Measurements from ENCODE around the gene PAQR8. TPM values are rescaled to one million over a fixed set of nuclear protein-coding genes. Genes with fewer than 3 reads are reported as not detected.
A peak's percentile ranks its signal among the peaks of the same experiment; 100 is the strongest.

Gene PAQR8
- total RNA-seq, 2 experiments from 2014 or later: 12.8 to 14.1 TPM

GRCh38 chr6:52331793-52332457, 30.0 kb upstream of the PAQR8 start:
- POLR2A ChIA-PET: no interaction called here
- no peaks in the 10 kb centered on the region for H3K27me3 Mint-ChIP-seq
- peaks cover 25% of the 10 kb centered on the region for H3K4me1 Mint-ChIP-seq
- DNase-seq: no peak
- no peak overlapping the region for H3K4me3 Mint-ChIP-seq
- no peaks in the 10 kb centered on the region for H3K36me3 Mint-ChIP-seq (ENCODE audit: low read depth)
- CTCF ChIA-PET: no interaction called here
- no peaks in the 10 kb centered on the region for H3K9me3 Mint-ChIP-seq
- H3K27ac Mint-ChIP-seq: no peak overlapping the region

DNA sequence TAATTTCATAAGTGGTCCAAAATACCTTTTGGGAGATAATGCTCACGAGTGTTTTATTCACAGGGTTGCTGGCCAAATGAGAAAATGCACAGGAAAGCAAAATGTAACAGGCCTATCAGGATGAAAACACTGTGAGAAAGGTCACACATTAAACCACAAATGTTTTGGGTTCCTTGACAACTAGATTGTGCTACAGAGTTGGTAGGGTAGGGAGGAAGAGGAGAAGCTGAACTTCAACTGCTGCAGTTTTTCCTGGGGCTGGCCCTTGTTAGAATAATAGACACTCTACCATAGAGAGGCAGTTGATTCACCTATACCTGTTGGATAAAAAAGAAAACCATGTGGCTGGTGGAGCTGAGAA, 28.1 kb upstream of the PAQR8 start:
- ChIA-PET POLR2A (interaction anchor here (1.0 to 1.8 kb wide), 4 partner anchors 28 to 57 kb away, joined by 3 to 7 read pairs (median 5); partner anchors contain the start of gene PAQR8), CTCF (interaction anchor here (1.0 to 2.1 kb wide), 3 partner anchors 24 to 64 kb away, joined by 3 to 5 read pairs (median 3); no protein-coding TSS in a partner anchor)
- H3K27ac Mint-ChIP-seq: peak overlapping the region; percentile 59
- H3K4me1 Mint-ChIP-seq: peaks cover 37% of the 10 kb centered on the region
- no peak for DNase-seq
- H3K4me3 Mint-ChIP-seq: no peak overlapping the region
- no peaks in the 10 kb centered on the region for H3K36me3 Mint-ChIP-seq (ENCODE audit: low read depth)
- H3K9me3 Mint-ChIP-seq: no peaks in the 10 kb centered on the region
- no peaks in the 10 kb centered on the region for H3K27me3 Mint-ChIP-seq

DNA sequence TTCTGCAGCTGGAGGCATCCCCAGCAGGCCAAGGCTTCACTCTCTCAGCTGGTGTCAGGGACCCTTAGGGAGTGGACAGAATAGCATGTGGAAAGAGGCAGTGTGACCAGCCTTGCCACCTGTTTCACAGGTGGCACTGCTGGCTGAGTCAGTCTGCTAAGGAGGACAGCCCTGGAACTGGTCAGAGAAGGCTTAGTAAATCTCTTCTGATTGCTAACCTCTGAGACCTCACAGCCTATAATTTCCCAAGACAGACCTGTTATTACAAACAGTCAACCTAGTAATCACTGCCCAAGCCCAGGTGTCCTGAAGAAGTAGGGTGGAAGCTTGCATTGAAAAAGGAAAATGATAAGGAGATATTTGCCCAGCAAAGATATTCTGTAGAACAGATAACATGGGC, 26.4 kb upstream of the PAQR8 start:
- POLR2A ChIA-PET: interaction anchor here (1.8 to 2.6 kb wide), 2 partner anchors 26 to 52 kb away, joined by 4 to 7 read pairs; partner anchors contain the start of gene PAQR8
- no peak for DNase-seq
- peaks cover 37% of the 10 kb centered on the region for H3K4me1 Mint-ChIP-seq
- no peak overlapping the region for H3K27ac Mint-ChIP-seq
- CTCF ChIA-PET: interaction anchor here (2.1 kb wide), 1 partner anchor 25 kb away, joined by 5 read pairs; no protein-coding TSS in a partner anchor
- H3K9me3 Mint-ChIP-seq: no peaks in the 10 kb centered on the region
- H3K36me3 Mint-ChIP-seq (ENCODE audit: low read depth): no peaks in the 10 kb centered on the region
- no peak overlapping the region for H3K4me3 Mint-ChIP-seq
- H3K27me3 Mint-ChIP-seq: no peaks in the 10 kb centered on the region

DNA sequence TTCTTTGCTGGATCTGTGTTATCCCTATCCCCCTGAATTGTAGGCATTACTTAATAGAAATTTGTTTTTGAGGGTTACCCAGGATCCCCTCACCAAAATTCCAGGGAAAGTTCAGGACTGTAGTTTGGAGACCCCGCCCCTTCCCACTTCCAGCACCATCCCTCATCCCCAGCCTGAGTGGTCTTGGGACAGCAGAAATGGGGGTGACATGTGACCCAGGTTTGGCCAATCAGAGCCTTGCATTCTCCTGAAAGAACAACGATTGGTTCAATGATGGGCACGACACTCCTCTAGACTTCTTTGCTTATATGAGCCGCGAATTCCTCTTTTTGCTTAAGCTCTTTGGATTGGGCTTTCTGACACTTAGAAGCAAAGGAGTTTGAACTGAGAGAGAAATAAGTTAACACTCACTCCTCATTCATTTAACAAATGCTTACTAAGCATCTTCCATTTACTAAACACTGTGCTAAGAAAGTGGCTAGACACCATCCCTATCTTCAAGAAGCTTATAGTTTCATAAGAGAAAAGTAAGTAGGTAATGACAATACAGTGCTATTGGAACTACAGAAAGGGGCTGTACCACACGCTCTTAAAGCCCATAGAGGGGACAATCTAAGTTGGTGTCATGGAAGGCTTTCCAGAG, 24.9 kb upstream of the PAQR8 start:
- POLR2A ChIA-PET: interaction anchor here (1.5 to 2.6 kb wide), 3 partner anchors 14 to 53 kb away, joined by 5 to 7 read pairs (median 6); partner anchors contain the start of genes MCM3 and PAQR8
- Mint-ChIP-seq H3K9me3 (no peaks in the 10 kb centered on the region), H3K4me1 (peaks cover 41% of the 10 kb centered on the region), H3K36me3 (ENCODE audit: low read depth) (no peaks in the 10 kb centered on the region), H3K27ac (no peak overlapping the region), H3K4me3 (no peak overlapping the region), H3K27me3 (no peaks in the 10 kb centered on the region)
- DNase-seq: no peak
- CTCF ChIA-PET: interaction anchor here (1.1 kb wide), 1 partner anchor 51 kb away, joined by 4 read pairs; no protein-coding TSS in a partner anchor

DNA sequence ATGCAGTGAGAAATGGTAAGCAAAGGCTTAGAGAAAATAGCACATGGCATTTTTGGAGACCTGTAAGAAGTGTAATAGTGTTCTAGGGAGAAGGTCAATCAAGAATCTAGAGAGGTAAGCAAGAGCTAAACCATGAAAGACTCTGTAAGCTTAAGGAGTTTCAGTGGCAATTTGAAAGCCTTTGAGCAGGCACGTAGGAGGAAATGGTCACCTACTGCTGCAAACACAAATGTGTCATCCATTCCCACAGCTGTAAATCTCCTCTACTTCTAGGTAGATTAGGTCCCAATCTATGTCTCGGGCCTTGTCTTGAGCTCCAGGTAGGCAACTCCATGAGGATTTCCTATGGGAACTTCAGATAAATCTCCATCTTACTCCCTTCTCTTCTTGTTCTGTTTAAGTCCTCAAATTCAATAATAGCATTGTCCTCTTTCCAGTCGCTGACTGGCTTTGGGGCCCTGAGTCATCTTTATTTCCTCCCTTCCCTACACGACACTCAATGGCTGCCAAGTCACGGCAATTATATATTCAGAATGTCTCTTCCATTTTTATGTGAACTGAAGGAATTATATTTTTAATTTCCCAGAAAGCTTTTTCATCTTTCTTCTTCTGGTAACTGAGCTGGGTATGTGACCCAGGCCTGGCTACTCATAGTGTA, 24.2 kb upstream of the PAQR8 start:
- peaks cover 40% of the 10 kb centered on the region for H3K4me1 Mint-ChIP-seq
- peak overlapping the region; percentile 49 for H3K27ac Mint-ChIP-seq
- H3K27me3 Mint-ChIP-seq: no peaks in the 10 kb centered on the region
- no peaks in the 10 kb centered on the region for H3K36me3 Mint-ChIP-seq (ENCODE audit: low read depth)
- CTCF ChIA-PET: interaction anchor here (1.1 kb wide), 1 partner anchor 52 kb away, joined by 4 read pairs; no protein-coding TSS in a partner anchor
- POLR2A ChIA-PET: interaction anchor here (1.5 to 2.6 kb wide), 3 partner anchors 13 to 54 kb away, joined by 5 to 7 read pairs (median 6); partner anchors contain the start of genes MCM3 and PAQR8
- no peaks in the 10 kb centered on the region for H3K9me3 Mint-ChIP-seq
- no peak for DNase-seq
- no peak overlapping the region for H3K4me3 Mint-ChIP-seq

GRCh38 chr6:52340603-52340880, 21.4 kb upstream of the PAQR8 start:
- ChIA-PET POLR2A (no interaction called here), CTCF (no interaction called here)
- H3K27ac Mint-ChIP-seq: no peak overlapping the region
- DNase-seq: no peak
- H3K27me3 Mint-ChIP-seq: peaks cover 2% of the 10 kb centered on the region
- H3K4me1 Mint-ChIP-seq: peaks cover 26% of the 10 kb centered on the region
- no peaks in the 10 kb centered on the region for H3K9me3 Mint-ChIP-seq
- H3K36me3 Mint-ChIP-seq (ENCODE audit: low read depth): no peaks in the 10 kb centered on the region
- H3K4me3 Mint-ChIP-seq: no peak overlapping the region

DNA sequence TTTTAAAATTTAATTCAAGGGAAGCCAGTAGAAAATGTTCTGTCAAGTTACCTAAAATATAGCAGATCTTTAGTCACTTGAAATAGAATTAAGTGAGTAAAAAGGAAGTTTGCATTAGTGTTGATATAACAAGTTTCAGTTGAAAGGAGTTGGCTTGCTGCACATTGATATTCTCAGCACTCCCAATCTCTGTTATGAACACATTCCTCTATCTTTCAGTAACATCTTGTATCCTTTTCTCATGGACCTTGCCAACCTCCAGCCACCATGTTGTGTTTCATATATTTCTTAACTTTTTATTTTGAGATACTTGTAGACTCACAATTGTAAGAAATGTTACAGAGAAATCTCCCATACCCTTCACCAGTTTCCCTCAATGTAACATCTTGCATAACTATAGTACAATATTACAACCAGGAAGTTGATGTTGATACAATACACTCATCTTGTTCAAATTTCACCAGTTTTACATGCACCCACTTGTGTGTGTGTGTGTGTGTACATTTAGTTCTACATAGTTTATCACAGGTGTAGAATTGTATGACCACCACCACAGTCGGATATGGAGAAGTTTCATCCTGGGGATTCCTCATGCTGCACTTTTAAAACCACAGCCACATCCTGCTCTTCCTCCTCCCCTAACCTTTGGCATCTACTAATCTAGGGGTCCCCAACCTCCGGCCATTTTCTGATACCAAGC, 20.2 kb upstream of the PAQR8 start:
- no peak for DNase-seq
- CTCF ChIA-PET: interaction anchor here (0.6 to 0.7 kb wide), 2 partner anchors 13 to 53 kb away, joined by 3 read pairs; no protein-coding TSS in a partner anchor
- Mint-ChIP-seq H3K36me3 (ENCODE audit: low read depth) (no peaks in the 10 kb centered on the region), H3K9me3 (no peaks in the 10 kb centered on the region), H3K27ac (no peak overlapping the region), H3K4me1 (peaks cover 22% of the 10 kb centered on the region), H3K4me3 (no peak overlapping the region), H3K27me3 (peaks cover 2% of the 10 kb centered on the region)
- POLR2A ChIA-PET: interaction anchor here (0.6 kb wide), 1 partner anchor 8 kb away, joined by 3 read pairs; no protein-coding TSS in a partner anchor

DNA sequence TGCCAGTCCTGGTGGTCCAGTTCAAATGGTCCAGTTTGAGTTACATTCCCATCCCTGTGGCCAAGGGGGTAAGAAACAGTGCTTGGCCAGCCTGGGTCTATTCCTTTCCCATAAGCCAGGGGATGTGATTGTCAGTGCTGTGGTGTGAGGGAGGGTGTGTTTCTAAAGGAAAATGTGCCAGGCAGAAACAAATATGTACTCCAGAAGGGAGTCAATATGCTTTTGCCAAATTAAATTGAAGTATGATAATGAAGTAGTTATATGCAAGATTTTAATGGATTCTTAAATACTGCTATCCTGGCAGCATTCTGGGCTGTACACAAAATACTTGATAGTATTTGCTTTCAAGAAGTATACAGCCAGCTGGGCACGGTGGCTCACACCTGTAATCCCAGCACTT, 16.6 kb upstream of the PAQR8 start:
- POLR2A ChIA-PET: no interaction called here
- peaks cover 9% of the 10 kb centered on the region for H3K27me3 Mint-ChIP-seq
- no peaks in the 10 kb centered on the region for H3K36me3 Mint-ChIP-seq (ENCODE audit: low read depth)
- no peaks in the 10 kb centered on the region for H3K9me3 Mint-ChIP-seq
- CTCF ChIA-PET: no interaction called here
- H3K4me3 Mint-ChIP-seq: no peak overlapping the region
- DNase-seq: no peak
- H3K4me1 Mint-ChIP-seq: peaks cover 8% of the 10 kb centered on the region
- H3K27ac Mint-ChIP-seq: no peak overlapping the region

DNA sequence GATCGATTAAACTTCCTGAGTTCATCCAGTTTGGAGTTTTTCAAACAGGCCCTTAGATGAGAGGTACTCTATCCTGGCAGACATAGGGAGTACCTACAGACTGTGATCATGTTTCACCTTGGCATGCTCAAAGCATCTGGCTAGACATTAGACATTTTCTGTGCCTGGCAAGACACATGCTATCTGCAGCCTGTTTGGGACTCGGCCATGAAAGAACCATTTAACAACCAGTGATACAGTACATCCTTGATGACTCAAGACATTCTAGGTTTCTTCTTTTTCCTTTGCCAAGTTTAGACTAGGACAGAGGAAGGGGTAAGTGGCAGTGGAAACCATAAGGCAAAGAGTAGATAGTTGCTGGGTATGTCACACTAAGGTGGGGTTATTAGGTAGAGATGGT, 15.4 kb upstream of the PAQR8 start:
- DNase-seq: no peak
- ChIA-PET POLR2A (no interaction called here), CTCF (interaction anchor here (0.7 to 1.1 kb wide), 2 partner anchors 15 to 826 kb away, joined by 3 read pairs; partner anchors contain the start of gene PAQR8)
- Mint-ChIP-seq H3K36me3 (ENCODE audit: low read depth) (no peaks in the 10 kb centered on the region), H3K4me3 (no peak overlapping the region), H3K4me1 (peaks cover 7% of the 10 kb centered on the region), H3K27me3 (peaks cover 9% of the 10 kb centered on the region), H3K9me3 (no peaks in the 10 kb centered on the region), H3K27ac (no peak overlapping the region)

GRCh38 chr6:52347818-52348217, 14.1 kb upstream of the PAQR8 start:
- Mint-ChIP-seq H3K4me3 (no peak overlapping the region), H3K9me3 (no peaks in the 10 kb centered on the region), H3K27me3 (peaks cover 10% of the 10 kb centered on the region), H3K27ac (no peak overlapping the region), H3K4me1 (peaks cover 9% of the 10 kb centered on the region), H3K36me3 (ENCODE audit: low read depth) (no peaks in the 10 kb centered on the region)
- no peak for DNase-seq
- CTCF ChIA-PET: interaction anchor here (1.1 to 1.2 kb wide), 2 partner anchors 14 to 62 kb away, joined by 3 read pairs; partner anchors contain the start of gene PAQR8
- POLR2A ChIA-PET: no interaction called here

GRCh38 chr6:52351879-52352238, 10.1 kb upstream of the PAQR8 start:
- no peak for DNase-seq
- peaks cover 8% of the 10 kb centered on the region for H3K27me3 Mint-ChIP-seq
- POLR2A ChIA-PET: interaction anchor here (1.3 to 2.2 kb wide), 3 partner anchors 10 to 14 kb away, joined by 3 to 14 read pairs (median 5); partner anchors contain the start of gene PAQR8

DNA sequence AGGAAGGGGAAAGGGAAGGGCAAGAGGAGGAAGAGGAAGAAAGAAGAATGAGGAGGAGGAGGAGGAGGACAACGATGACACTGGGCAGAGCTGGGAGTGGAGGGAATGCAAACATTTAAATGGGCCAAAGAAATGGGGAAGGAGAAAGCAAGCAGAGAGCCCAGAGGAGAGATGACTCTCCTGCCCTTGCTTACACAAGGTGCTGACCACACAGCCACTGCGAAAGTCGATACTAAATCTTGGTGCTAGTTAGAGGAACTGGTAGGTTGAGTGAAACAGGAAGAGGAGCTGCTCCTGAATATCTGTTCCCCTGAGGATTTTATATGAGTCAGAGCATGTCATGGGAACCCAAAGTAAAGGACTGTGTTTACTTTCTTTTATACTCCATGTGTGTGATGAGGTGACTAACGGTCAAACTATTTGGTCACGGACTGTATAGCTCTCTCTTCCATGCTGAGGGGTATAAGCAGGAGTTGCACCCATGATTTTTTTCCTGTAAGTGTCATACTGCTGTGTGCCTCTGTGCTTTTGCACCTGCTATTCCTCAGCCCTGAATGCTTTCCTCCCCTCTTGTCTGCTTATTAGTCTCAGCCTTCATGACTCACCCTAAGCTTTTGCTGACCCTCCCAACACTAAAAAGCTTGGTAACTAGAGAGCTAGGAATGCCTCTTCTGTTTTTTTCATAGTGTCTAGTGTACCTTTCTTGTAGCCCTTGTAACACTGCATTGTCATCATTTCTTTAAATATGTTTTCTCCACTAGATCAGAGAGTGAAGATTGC, 9.5 kb upstream of the PAQR8 start:
- H3K27ac Mint-ChIP-seq: no peak overlapping the region
- H3K4me1 Mint-ChIP-seq: peaks cover 9% of the 10 kb centered on the region
- H3K27me3 Mint-ChIP-seq: peaks cover 6% of the 10 kb centered on the region
- ChIA-PET POLR2A (interaction anchor here (1.7 to 2.2 kb wide), 2 partner anchors 9 kb away, joined by 5 to 14 read pairs; partner anchors contain the start of gene PAQR8), CTCF (interaction anchor here (0.7 to 2.0 kb wide), 3 partner anchors 10 to 148 kb away, joined by 3 to 5 read pairs (median 3); partner anchors contain the start of gene PAQR8)
- no peaks in the 10 kb centered on the region for H3K36me3 Mint-ChIP-seq (ENCODE audit: low read depth)
- no peak overlapping the region for H3K4me3 Mint-ChIP-seq
- H3K9me3 Mint-ChIP-seq: no peaks in the 10 kb centered on the region
- DNase-seq: no peak

More at GRCh38 chr6:52351879-52352238, 10.1 kb upstream of the PAQR8 start:
- CTCF ChIA-PET: interaction anchor here (0.7 to 1.6 kb wide), 3 partner anchors 9 to 148 kb away, joined by 3 read pairs; no protein-coding TSS in a partner anchor
- no peaks in the 10 kb centered on the region for H3K36me3 Mint-ChIP-seq (ENCODE audit: low read depth)
- no peak overlapping the region for H3K27ac Mint-ChIP-seq
- H3K4me3 Mint-ChIP-seq: no peak overlapping the region
- H3K4me1 Mint-ChIP-seq: peaks cover 9% of the 10 kb centered on the region
- no peaks in the 10 kb centered on the region for H3K9me3 Mint-ChIP-seq

All from activated CD4-positive, alpha-beta memory T cell treated with anti-CD3 and anti-CD28 coated beads, Interleukin-2, amount 10 ng/mL, durations not matched to agents 7 days and 5 days (primary cell).